Chondrocyte (in vitro differentiated cells): Measurements from ENCODE around the gene GALR3. TPM values are rescaled to one million over a fixed set of nuclear protein-coding genes. Genes with fewer than 3 reads are reported as not detected.

Source experiments
- DNase-seq: peaks from one replicate; pipeline ENCODE4 v3.0.0; 2021; ENCODE audit warnings: mixed read lengths, low spot score
- H3K27ac Mint-ChIP-seq: one replicate; pipeline ENCODE4 v1.8.0; 2021; ENCODE audit warnings: mild to moderate bottlenecking, moderate library complexity, mixed read lengths; ENCODE audit not compliant: unreplicated experiment
- H3K27me3 Mint-ChIP-seq: 2 replicates; pipeline ENCODE4 v1.8.0; 2021; ENCODE audit warnings: low read depth, mixed read lengths
- H3K36me3 Mint-ChIP-seq: 2 replicates; pipeline ENCODE4 v1.8.0; 2021; ENCODE audit warnings: low read depth, mixed read lengths
- H3K4me1 Mint-ChIP-seq: 2 replicates; pipeline ENCODE4 v1.8.0; 2021; ENCODE audit warnings: low read depth, mild to moderate bottlenecking, mixed read lengths
- H3K4me3 Mint-ChIP-seq: one replicate; pipeline ENCODE4 v1.8.0; 2021; ENCODE audit warnings: mild to moderate bottlenecking, moderate library complexity, mixed read lengths; ENCODE audit not compliant: unreplicated experiment
- H3K9me3 Mint-ChIP-seq: 2 replicates; pipeline ENCODE4 v1.8.0; 2021; ENCODE audit warnings: low read depth, mixed read lengths
- CTCF ChIP-seq: fragments of 200-600 bp; sonication (generic); IDR thresholded peaks from 2 replicates; pipeline ENCODE4 v1.5.0; 2021; ENCODE audit warnings: antibody characterized with exemption, mild to moderate bottlenecking, moderate library complexity
- microRNA-seq: library from miRNA; unstranded; fragments of <30 nt; microRNA quantifications from one replicate; pipeline ENCODE4 v1.2.0, GENCODE V29; 2020; ENCODE audit warnings: borderline number of aligned reads
- total RNA-seq: library from RNA; stranded (reverse); gene quantifications from 3 replicates; pipeline ENCODE4 v1.2.1, GENCODE V29; 2021

GALR3 gene
- total RNA-seq, 1 donor from 2014 or later = 0.37 TPM

GRCh38 chr22:37862570-37863325 lies 39.6 kb downstream of the GALR3 start:
- Mint-ChIP-seq H3K36me3 (peaks cover 32% of the 10 kb centered on the region), H3K27me3 (no peaks in the 10 kb centered on the region), H3K27ac (no peak overlapping the region), H3K9me3 (no peaks in the 10 kb centered on the region), H3K4me3 (no peak overlapping the region), H3K4me1 (peaks cover 12% of the 10 kb centered on the region)
- DNase-seq = no peak
- TF ChIP-seq CTCF = no peak

GRCh38 chr22:37865510-37865909 lies 42.3 kb downstream of the GALR3 start:
- H3K4me3 Mint-ChIP-seq = no peak overlapping the region
- H3K27ac Mint-ChIP-seq = no peak overlapping the region
- no peak for DNase-seq
- peaks cover 4% of the 10 kb centered on the region for H3K4me1 Mint-ChIP-seq
- no peak for TF ChIP-seq CTCF
- H3K9me3 Mint-ChIP-seq = no peaks in the 10 kb centered on the region
- peaks cover 37% of the 10 kb centered on the region for H3K36me3 Mint-ChIP-seq
- no peaks in the 10 kb centered on the region for H3K27me3 Mint-ChIP-seq

- Mint-ChIP-seq H3K27me3 (no peaks in the 10 kb centered on the region), H3K27ac (no peak overlapping the region), H3K36me3 (peaks cover 35% of the 10 kb centered on the region), H3K9me3 (no peaks in the 10 kb centered on the region), H3K4me1 (no peaks in the 10 kb centered on the region), H3K4me3 (no peak overlapping the region)
- no peak for DNase-seq
- TF ChIP-seq CTCF = no peak
These were observed 47.1 kb downstream of the GALR3 start for GRCh38 chr22:37870273-37870672.

Small RNA genes lying within 50 kb of the gene (microRNA-seq; reads per million reads assigned to microRNA genes)
- gene MIR659 = 2.2 reads per million

Other genes starting within 250 kb of the GALR3 start
- not detected in 3 replicates for gene LGALS2, start 243.3 kb upstream of the GALR3 start, total RNA-seq
- 32.0 to 35.9 TPM (median 34.8 TPM) in 3 replicates for gene GGA1, start 214.5 kb upstream of the GALR3 start, total RNA-seq
- gene SH3BP1, start 183.7 kb upstream of the GALR3 start, total RNA-seq = 1.6 to 2.7 TPM (median 2.4 TPM) in 3 replicates
- 14.8 to 17.2 TPM (median 15.2 TPM) in 3 replicates for gene PDXP, start 164.7 kb upstream of the GALR3 start, total RNA-seq
- gene LGALS1, start 147.7 kb upstream of the GALR3 start, total RNA-seq = 1,066 to 2,807 TPM (median 2,760 TPM) in 3 replicates
- gene NOL12, start 137.0 kb upstream of the GALR3 start, total RNA-seq = 12.1 to 18.7 TPM (median 12.8 TPM) in 3 replicates
- gene TRIOBP, start 126.3 kb upstream of the GALR3 start, total RNA-seq = 47.9 to 49.8 TPM (median 49.5 TPM) in 3 replicates
- gene GCAT, start 15.4 kb upstream of the GALR3 start, total RNA-seq = 23.1 to 24.8 TPM (median 23.6 TPM) in 3 replicates
- gene ANKRD54, start 21.0 kb downstream of the GALR3 start, total RNA-seq = 17.6 to 17.8 TPM (median 17.7 TPM) in 3 replicates
- 312 to 325 TPM (median 323 TPM) in 3 replicates for gene EIF3L, start 26.0 kb downstream of the GALR3 start, total RNA-seq
- 50.3 to 65.5 TPM (median 58.6 TPM) in 3 replicates for gene MICALL1, start 82.9 kb downstream of the GALR3 start, total RNA-seq
- not detected in 3 replicates for gene C22orf23, start 130.2 kb downstream of the GALR3 start, total RNA-seq
- gene POLR2F, start 130.3 kb downstream of the GALR3 start, total RNA-seq = 63.0 to 72.6 TPM (median 67.5 TPM) in 3 replicates
- not detected in 3 replicates for gene SOX10, start 161.2 kb downstream of the GALR3 start, total RNA-seq
- gene PICK1, start 234.0 kb downstream of the GALR3 start, total RNA-seq = 13.5 to 22.6 TPM (median 19.1 TPM) in 3 replicates